HepG2 (cell line): ENCODE measurements around the gene NGB. TPM values are rescaled to one million over a fixed set of nuclear protein-coding genes. Genes with fewer than 3 reads are reported as not detected.
A peak's percentile ranks its signal among the peaks of the same experiment; 100 is the strongest.

Experiments
- ATAC-seq: fragments of 200-7000 bp; cut with Tn5 transposase; 3 replicates; pipeline ENCODE4 v1.9.1; 2020; ENCODE audit warnings: mild to moderate bottlenecking, moderate library complexity
- BruUV-seq: library from RNA; stranded (reverse); fragments of 400-500 nt; replicated peaks from 2 replicates; lab custom pipeline; 2021; lab: Mats Ljungman, UMichigan
- CTCF ChIA-PET: fragments of 300-600 bp; formaldehyde crosslinking; extraction: SDS; loops from one replicate; lab custom pipeline; 2021; ENCODE audit warnings: low total read pairs, inconsistent platforms, low intra/inter-chr PET ratio; lab: Yijun Ruan, JAX
- POLR2A ChIA-PET: fragments of 350-600 bp; sonication (Branson Sonifier 250); formaldehyde crosslinking; loops from one replicate; lab custom pipeline; 2020; ENCODE audit warnings: antibody characterized with exemption, inconsistent platforms; lab: Yijun Ruan, JAX
- DNase-seq: peaks from one replicate; pipeline ENCODE4 v3.0.0-alpha.2; 2015; ENCODE audit warnings: low spot score
- FAIRE-seq: peaks from 3 replicates; lab custom pipeline; 2011; peaks lifted over from hg19 to GRCh38; lab: Jason Lieb, UNC
- H2AFZ ChIP-seq: one replicate; pipeline ENCODE4 v1.6.1; 2011; ENCODE audit warnings: low read length, inconsistent platforms
- H3K27ac ChIP-seq: fragments of 300-600 bp; 3 replicates; pipeline ENCODE4 v1.8.0; 2011; ENCODE audit warnings: mixed run types, mild to moderate bottlenecking, mixed read lengths, low read length, inconsistent platforms; ENCODE audit not compliant: insufficient read depth; ENCODE audit errors: extremely low read length
- H3K27me3 ChIP-seq, 2 experiments: fragments of 200-600 bp in 1 of 2; 2 replicates in 1 of 2; 3 replicates in 1 of 2; pipeline versions ENCODE4 v1.6.0 to v1.8.0; 2011; ENCODE audit warnings: low read length in 2 of 2, mild to moderate bottlenecking in 2 of 2, moderate library complexity in 2 of 2, inconsistent platforms in 1 of 2; ENCODE audit not compliant: insufficient read depth in 2 of 2, control insufficient read depth in 1 of 2
- H3K36me3 ChIP-seq, 2 experiments: fragments of 200-600 bp in 1 of 2; replicated peaks in 1 of 2; 2 replicates in 1 of 2; 3 replicates in 1 of 2; pipeline versions ENCODE4 v1.5.1 to v1.8.0; 2011; ENCODE audit warnings: low read length in 2 of 2, inconsistent platforms in 1 of 2; ENCODE audit not compliant: insufficient read depth in 2 of 2, control insufficient read depth in 1 of 2
- H3K4me1 ChIP-seq: 2 replicates; pipeline ENCODE4 v1.5.1; 2012; ENCODE audit warnings: low read length, inconsistent platforms; ENCODE audit not compliant: insufficient read depth
- H3K4me2 ChIP-seq: 2 replicates; pipeline ENCODE4 v1.6.0; 2011; ENCODE audit warnings: low read depth, low read length, inconsistent platforms
- H3K4me3 ChIP-seq, 3 experiments: fragments of 200-600 bp in 1 of 3; sonication (generic), shearing (Covaris generic) in 1 of 3; replicated peaks in 1 of 3; 2 replicates each; pipeline ENCODE4 v1.5.1; 2011 to 2016; ENCODE audit warnings: low read length in 3 of 3, inconsistent platforms in 2 of 3, low read depth in 2 of 3, mild to moderate bottlenecking in 2 of 3, control low read depth in 1 of 3, mixed read lengths in 1 of 3; ENCODE audit not compliant: insufficient read depth in 1 of 3
- H3K79me2 ChIP-seq: one replicate; pipeline ENCODE4 v1.6.1; 2011; ENCODE audit warnings: low read length, inconsistent platforms; ENCODE audit not compliant: insufficient read depth
- H3K9ac ChIP-seq: 2 replicates; pipeline ENCODE4 v1.6.0; 2011; ENCODE audit warnings: mild to moderate bottlenecking, low read depth, low read length, inconsistent platforms; ENCODE audit not compliant: insufficient read depth
- H3K9me3 ChIP-seq: 2 replicates; pipeline ENCODE4 v1.5.1; 2012; ENCODE audit warnings: mild to moderate bottlenecking, low read length
- H4K20me1 ChIP-seq: 2 replicates; pipeline ENCODE4 v1.6.0; 2011; ENCODE audit warnings: inconsistent platforms, mild to moderate bottlenecking, low read length, moderate library complexity; ENCODE audit not compliant: insufficient read depth
- BCL6 ChIP-seq: IDR thresholded peaks from 2 replicates; pipeline ENCODE4 v1.6.1; 2016; ENCODE audit warnings: missing genetic modification reagents, missing compliant biosample characterization
- DR1 ChIP-seq: sonication (generic); formaldehyde crosslinking; IDR thresholded peaks from 2 replicates; pipeline ENCODE4 v1.8.0; 2021; ENCODE audit warnings: mild to moderate bottlenecking, missing genetic modification reagents, inconsistent platforms
- FOXA1 ChIP-seq, 2 experiments: fragments of 450-650 bp in 1 of 2; sonication (generic) in 1 of 2; formaldehyde crosslinking in 1 of 2; IDR thresholded peaks; 2 replicates each; pipeline versions ENCODE4 v1.4.0 to v1.6.1; 2016 to 2020; ENCODE audit warnings: missing genetic modification reagents in 1 of 2
- HHEX ChIP-seq: IDR thresholded peaks from 2 replicates; pipeline ENCODE4 v1.6.1; 2016; ENCODE audit warnings: control low read depth
- MYNN ChIP-seq: sonication (generic); formaldehyde crosslinking; IDR thresholded peaks from 2 replicates; pipeline ENCODE4 v1.4.0; 2020; ENCODE audit warnings: mild to moderate bottlenecking, low read depth, missing genetic modification reagents
- PRDM10 ChIP-seq: sonication (generic); formaldehyde crosslinking; IDR thresholded peaks from 2 replicates; pipeline ENCODE4 v1.4.0; 2020; ENCODE audit warnings: low read depth, missing genetic modification reagents
- TARDBP ChIP-seq: sonication (generic); formaldehyde crosslinking; IDR thresholded peaks from 2 replicates; pipeline ENCODE4 v1.8.0; 2022; ENCODE audit warnings: mild to moderate bottlenecking, missing genetic modification reagents
- ZNF318 ChIP-seq: sonication (generic); formaldehyde crosslinking; IDR thresholded peaks from 2 replicates; pipeline ENCODE4 v1.4.0; 2020; ENCODE audit warnings: mild to moderate bottlenecking, missing genetic modification reagents
- ZNF333 ChIP-seq: sonication (generic); formaldehyde crosslinking; IDR thresholded peaks from 2 replicates; pipeline ENCODE4 v1.4.0; 2020; ENCODE audit warnings: mild to moderate bottlenecking, missing genetic modification reagents, borderline replicate concordance
- WGBS: methylation state at CpG from one replicate; pipeline ENCODE4 v1.1.6; 2017; ENCODE audit warnings: low lambda C conversion rate; 5-methylcytosine and 5-hydroxymethylcytosine counted together
- in situ Hi-C: cut with HindIII; loops from 2 replicates; pipeline ENCODE4 v1.10.0; 2017; ENCODE audit warnings: low pct_unique_long_range_greater_than_20kb; ENCODE audit not compliant: extremely low pct_ligation_motif_present
- intact Hi-C: fragments of 100-400 bp; cut with micrococcal nuclease; formaldehyde crosslinking; loops from one replicate; pipeline ENCODE4 v1.10.0; 2022; ENCODE audit not compliant: unreplicated experiment
- polyA plus RNA-seq, 8 experiments: library from polyadenylated mRNA; depleted of rRNA in 3 of 8; stranded (reverse) in 7 of 8; unstranded in 1 of 8; fragments of >200 nt; fragmentation: Illumina TruSeq in 4 of 8; extraction: Trizol in 4 of 8; gene quantifications; 2 replicates each; pipeline versions ENCODE4 v1.2.1 to v1.2.3, GENCODE V29; 2011 to 2016; ENCODE audit warnings: low read depth in 4 of 8, missing spikeins in 1 of 8, mixed read lengths in 1 of 8; ENCODE audit not compliant: insufficient read depth in 1 of 8
- total RNA-seq, 5 experiments: library from RNA; depleted of rRNA; stranded (reverse); fragments of >200 nt; fragmentation: Illumina TruSeq; extraction: Trizol; gene quantifications; 2 replicates each; pipeline ENCODE4 v1.2.3, GENCODE V29; 2016; ENCODE audit warnings: low read depth in 1 of 5

NGB gene
- total and polyA plus RNA-seq, 2 of the 13 experiments (the other 11 are each of a cell fraction or from before 2014, with no cell fraction given) = 0.04 TPM; not detected in 1

- POLR2A ChIA-PET = interaction anchor here (1.0 to 1.5 kb wide), 3 partner anchors 9 to 15 kb away, joined by 4 to 6 read pairs (median 4); partner anchors contain the start of genes GSTZ1 and POMT2
- TF ChIP-seq BCL6 (CRISPR knock-in tag) (no peak), HHEX (CRISPR knock-in tag) (no peak), MYNN (no peak), FOXA1 (IDR thresholded peaks at IDR 0.05) (no peak), FOXA1 (CRISPR knock-in tag; IDR thresholded peaks at IDR 0.05) (no peak), ZNF318 (no peak), PRDM10 (no peak), TARDBP (CRISPR knock-in tag) (no peak), DR1 (CRISPR knock-in tag) (no peak), ZNF333 (CRISPR knock-in tag) (no peak)
- no peaks in the 10 kb centered on the region for H4K20me1 ChIP-seq
- 82% methylated on average over 3 of the region's 3 CpGs for WGBS
- ATAC-seq = no peak
- no peaks in the 10 kb centered on the region for H3K27me3 ChIP-seq
- CTCF ChIA-PET = no interaction called here
- H3K36me3 ChIP-seq = peaks cover 10 to 17% of the 10 kb centered on the region in 2 experiments
- no TSS peak for BruUV-seq
- H3K9me3 ChIP-seq = no peaks in the 10 kb centered on the region
- no peak overlapping the region for H3K4me3 ChIP-seq
- intact Hi-C loops = no loop called here
- no peak for FAIRE-seq
- H3K79me2 ChIP-seq = no peaks in the 10 kb centered on the region
- H2AFZ ChIP-seq = no peak overlapping the region
- no peak overlapping the region for H3K9ac ChIP-seq
- H3K27ac ChIP-seq = peak overlapping the region; percentile 52
- H3K4me1 ChIP-seq = peaks cover 56% of the 10 kb centered on the region
- in situ Hi-C loops = loop anchor here (10.0 kb wide), 2 partner anchors 108 to 238 kb away; no protein-coding TSS in a partner anchor
- no peak for DNase-seq
- peak overlapping the region; percentile 34; the same call in 1 of the 2 replicates for H3K4me2 ChIP-seq
Measured at GRCh38 chr14:77306416-77306815, 35.4 kb upstream of the NGB start.
